Fibroblast of skin of right quadriceps (primary cell): Measurements from ENCODE around the gene KCNH1.

Source experiments
- DNase-seq: peaks from one replicate; pipeline ENCODE4 v3.0.0-alpha.2; 2013

KCNH1 gene

DNA sequence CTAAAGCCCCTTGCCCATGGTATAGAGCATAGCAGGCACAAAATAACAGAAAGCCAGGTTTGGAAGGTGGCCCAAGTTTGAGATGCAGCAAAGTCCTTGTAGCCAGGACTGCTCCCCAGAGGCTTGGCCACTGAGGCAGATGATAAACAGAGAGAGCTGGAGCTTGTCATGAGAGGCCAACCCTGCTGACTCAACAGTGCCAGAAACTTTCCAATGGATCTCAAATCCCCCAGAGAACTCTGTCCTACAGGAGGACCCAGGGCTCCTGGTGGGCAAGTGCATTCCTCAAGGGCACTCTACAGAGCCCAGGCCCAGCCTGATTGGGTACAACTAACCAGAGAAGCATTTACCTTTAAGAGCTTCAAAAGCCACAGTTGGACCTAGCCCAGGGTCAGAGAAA is 280.7 kb downstream of the KCNH1 start:
- no peak for DNase-seq

DNA sequence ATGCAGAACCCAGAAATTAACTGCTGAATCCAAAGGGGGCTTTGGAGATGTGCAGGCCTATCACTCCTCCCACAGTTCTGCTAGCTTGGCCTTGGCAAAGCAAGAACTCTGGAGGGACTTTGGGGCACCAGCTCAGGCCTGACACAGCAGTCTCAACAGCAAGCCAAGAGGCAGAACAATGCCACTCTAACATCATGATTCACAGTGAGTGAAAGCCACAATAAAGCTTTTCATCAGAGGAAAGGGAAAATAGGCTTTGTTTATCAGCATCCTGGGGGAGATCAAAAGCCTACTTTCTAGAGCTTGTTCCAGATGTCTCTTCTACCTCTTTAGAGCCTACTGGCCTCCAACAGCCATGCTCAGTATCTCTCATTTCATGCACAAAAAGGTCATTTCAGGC is 283.4 kb downstream of the KCNH1 start:
- no peak for DNase-seq

DNA sequence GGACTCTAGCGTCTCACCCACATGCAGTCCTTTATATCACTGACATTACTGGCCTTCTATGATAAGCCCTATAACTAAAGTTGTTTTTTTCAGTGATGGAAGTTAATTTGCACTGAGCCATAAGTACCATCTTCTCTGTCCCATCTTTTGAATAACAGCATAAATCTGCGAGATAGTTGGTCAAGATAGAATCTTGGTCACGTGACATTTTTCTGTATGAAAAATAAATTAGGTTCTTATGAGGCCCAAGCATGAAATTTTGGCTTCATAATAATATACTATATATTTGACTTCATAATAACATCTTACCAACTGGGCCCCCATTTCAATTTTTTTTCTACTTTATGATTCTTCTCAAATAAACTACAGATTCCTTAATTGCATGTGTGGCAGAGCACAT is 285.5 kb downstream of the KCNH1 start:
- DNase-seq: no peak

DNA sequence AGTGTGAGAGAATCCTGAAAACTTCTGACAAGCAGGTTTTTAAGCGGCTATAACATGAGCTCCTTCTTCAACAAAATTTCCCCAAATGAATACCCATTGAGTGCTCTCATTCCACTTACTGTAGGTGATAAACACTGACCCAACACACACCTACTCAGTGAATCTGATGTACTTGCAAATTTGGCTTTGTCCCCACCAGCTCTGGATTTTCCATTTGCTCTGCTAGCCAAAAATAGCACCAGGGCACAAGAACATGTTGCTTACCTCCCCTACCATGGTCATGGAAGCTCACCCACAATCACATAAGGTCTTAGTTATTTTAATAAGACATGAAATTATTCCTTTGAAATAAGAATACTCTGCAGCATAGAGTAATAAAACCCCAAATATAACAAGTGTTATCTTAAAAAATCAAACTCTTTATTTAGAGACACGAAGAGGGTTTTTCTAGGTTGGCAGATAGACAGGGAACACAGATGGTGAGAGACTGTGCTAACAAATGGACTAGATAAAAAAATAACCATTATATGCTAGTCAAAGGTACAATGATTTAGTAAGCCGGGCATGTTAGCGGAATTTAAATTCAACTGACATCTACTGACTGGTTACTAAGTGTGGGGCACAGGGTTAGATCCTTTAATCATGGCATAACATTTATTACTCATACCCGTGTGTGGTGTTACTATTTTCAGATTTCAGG is 291.9 kb downstream of the KCNH1 start:
- no peak for DNase-seq

DNA sequence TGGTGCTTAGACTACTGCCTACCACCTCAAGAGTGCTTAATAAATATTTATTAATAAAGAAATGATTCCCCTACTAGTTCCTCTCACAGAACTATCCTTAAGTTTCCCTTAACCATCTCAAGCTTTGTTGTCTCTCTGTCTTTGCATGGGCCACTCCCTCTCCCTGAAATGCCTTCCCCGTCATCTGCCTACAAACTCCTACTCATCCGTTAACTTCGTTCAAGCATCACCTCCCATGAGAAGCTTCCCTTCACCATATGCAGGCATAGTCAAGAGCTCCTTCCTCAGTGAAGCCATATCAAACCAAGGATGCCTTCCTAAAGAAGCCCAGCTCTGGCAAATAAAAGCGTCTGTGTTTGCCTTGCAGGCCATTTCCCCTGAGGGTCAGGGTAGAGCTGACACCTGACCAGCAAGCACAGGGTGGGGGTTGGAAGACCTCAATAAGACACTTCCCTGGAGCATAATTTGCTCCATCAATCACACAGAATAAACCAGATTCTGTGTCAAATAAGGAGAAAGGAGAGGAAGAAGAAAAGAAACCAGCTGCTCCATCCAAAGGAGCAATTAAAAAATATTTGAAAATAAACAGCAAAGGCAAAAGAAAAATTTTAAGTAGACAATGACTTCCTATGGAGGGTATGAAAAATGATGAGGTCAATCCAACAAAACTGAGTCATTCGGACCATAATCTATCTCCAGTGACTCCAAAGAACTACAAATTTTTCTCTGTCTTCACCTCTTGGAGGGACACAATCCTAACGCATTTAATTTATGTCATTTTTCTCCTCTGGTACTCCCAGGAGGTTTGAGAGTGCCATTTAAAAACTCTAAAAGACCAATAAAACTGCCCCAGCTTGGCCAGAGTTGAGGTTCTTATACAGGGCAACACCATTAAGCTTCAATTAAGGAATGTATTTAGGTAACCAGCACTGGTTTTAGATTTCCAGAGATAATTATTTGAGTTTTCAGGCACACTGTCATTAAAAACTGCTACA is 303.6 kb downstream of the KCNH1 start:
- DNase-seq: no peak

DNA sequence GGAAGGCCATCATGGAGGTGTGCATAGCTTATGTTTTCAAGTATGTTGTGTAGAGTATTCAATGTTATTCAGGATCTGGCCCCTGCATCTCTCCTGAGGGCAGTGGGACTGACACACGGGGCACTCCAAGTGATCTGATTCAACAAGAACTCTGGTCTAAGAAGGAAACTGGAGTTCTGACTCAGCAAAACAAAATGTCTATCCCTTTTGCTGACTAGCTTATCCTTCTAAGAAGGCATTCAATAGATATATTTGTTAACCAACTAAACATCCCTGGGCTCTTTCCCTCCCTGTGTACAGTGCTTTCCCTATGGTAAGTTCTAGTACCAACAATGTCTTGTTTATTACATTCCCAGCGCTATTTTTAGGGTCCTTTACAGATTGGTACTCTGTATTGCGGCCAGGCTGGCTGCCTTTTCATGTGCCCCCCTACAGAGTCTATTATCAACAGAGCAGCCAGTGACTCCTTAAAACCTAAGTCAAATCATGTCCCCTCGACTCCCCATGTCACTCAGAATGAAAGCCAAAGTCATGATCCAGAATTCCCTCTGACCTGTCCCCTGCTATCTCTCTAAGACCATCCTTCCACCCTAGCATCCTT is 304.9 kb downstream of the KCNH1 start:
- DNase-seq: no peak

DNA sequence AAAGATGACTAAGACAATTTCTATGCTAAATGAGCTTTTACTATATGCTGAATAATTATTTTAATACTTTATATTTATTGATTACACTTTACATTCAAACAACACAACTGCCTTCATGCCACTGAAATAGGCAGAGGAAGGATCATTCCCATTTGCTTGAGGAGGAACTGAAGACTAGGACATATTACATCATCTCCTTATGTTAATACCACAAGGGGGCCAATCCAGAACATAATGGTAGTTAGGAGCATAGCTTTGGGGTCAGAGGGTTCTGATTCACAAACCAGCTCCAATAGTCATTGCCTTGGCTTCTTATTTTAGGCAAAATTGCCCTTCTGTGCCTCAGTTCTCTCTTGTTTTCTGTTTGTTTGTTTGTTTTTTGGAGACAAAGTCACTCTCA is 306.5 kb downstream of the KCNH1 start:
- DNase-seq: no peak

DNA sequence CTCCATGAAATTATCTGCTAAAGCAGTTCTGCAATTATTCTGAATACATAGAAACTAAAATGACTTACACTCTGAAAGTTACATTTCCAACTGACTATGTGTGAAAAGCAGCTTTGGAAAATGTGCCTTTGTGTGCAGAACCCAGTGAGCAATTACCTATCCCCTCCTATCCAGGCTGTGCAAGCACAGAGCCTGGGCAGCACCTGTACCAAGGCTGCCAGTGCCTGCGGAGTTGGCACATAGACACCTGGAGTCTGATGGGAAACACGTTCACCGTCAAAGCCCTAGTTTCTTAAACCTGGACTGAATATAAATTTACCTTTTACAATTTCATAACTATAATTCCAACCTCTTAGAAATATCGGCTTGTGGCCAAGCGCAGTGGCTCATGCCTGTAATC is 307.3 kb downstream of the KCNH1 start:
- DNase-seq: no peak

DNA sequence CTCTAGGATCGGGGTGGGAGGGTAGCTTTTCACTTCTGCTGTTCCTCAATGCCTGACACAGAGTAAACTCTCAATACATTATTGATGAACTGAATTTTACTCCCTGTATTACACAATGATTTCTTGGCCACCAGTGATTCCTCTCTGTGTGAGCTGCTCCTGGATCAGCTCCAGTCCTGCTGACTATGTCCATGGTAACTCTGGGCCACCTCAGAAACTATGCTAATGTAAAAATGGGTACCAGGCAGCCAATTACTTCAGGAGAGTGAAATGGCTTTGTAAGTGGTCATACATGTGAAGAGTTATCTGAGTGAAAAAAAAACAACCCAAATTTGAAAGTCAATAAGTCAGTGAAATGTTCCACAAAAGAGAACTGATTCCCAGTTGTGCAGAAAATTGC is 311.0 kb downstream of the KCNH1 start:
- no peak for DNase-seq

DNA sequence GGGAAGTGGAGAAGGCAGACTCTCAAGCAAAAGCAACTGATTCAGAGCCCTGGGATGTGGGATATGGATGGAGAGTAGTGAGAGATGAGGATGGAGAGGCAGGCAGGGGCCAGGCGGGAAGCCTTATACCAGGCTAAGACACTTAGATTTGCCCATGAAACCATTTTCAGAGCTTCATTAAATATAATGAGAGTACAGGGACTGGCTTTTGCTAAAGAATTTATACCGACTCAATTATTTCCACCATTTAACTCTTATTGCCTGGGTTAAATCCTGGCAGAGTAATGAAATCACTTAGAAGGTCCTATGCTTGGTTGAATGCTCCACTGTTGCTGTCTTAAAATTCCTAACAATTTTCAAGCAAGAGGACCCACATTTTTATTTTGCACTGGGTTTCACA is 311.7 kb downstream of the KCNH1 start:
- DNase-seq: no peak

DNA sequence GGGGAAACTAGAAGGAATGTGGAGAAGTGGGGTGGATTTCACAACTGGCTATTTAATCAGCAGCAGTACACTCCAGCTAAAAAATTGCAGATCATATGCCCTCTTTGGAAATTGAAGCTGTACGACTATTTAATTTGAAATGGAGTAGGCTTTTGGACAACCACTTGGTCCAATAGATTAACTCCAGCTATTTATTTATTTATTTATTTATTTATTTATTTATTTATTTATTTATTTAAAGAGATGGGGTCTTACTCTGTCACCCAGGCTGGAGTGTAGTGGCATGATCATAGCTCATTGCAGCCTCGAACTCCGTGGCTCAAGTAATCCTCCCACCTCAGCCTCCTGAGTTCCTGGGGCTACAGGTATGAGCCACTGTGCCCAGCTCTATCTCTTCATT is 312.3 kb downstream of the KCNH1 start:
- no peak for DNase-seq

DNA sequence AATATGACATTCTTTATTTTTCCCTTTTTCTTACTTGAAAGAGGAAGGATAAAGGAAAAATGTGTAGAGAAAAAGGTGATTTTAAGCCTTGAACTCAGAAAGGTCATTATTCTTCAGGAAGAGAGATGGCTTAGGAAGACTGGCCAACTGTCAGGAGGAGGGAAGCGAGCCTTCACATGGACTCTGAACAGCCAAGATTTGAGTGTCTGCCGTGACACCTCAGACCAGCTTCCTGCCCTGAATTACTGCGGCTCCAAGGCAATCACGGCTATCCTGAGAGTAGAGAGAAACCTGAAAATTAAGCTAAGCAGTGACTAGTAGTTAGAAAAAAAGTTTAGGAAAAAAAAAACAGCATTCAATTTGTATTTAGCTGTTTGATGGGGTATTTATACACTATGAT is 314.7 kb downstream of the KCNH1 start:
- DNase-seq: no peak

DNA sequence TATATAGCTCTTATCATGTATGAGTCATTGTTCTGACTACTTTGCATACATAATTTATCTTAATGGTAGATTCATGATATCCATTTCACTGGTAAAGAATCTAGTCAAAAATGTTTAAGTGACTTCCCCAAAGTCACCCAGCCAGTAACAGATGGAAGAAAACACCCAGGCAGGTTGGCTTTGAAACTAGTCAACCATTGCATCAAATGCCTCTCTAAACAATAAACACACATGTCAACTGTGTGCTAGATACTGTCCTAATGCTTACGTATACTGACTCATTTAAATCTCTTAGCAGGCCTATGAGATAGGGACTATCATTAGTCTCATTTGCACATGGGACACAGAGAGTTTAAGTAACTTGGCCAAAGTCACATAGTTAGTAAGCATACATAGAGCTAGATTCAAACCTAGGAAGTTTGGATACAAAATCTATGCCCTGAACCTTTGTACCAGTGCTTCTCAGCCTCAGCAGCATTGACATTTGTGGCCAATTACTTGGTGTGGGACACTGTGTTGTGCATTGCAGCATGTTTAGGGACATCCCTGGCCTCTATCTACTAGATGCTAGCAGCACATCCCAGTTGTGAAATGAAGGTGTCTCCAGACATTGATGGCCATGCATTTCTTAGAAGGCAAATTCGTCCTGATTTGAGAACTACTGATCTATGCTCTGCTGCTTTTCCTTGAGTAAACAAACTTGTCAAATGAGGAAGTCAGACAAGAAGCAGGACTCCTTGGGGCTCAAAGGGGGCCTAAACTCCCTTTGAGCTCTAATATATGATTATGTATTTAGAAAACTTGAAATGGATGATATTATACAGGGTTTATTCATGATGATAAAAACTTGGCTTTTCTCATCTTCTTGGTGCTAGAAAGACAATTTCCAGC is 316.3 kb downstream of the KCNH1 start:
- no peak for DNase-seq

DNA sequence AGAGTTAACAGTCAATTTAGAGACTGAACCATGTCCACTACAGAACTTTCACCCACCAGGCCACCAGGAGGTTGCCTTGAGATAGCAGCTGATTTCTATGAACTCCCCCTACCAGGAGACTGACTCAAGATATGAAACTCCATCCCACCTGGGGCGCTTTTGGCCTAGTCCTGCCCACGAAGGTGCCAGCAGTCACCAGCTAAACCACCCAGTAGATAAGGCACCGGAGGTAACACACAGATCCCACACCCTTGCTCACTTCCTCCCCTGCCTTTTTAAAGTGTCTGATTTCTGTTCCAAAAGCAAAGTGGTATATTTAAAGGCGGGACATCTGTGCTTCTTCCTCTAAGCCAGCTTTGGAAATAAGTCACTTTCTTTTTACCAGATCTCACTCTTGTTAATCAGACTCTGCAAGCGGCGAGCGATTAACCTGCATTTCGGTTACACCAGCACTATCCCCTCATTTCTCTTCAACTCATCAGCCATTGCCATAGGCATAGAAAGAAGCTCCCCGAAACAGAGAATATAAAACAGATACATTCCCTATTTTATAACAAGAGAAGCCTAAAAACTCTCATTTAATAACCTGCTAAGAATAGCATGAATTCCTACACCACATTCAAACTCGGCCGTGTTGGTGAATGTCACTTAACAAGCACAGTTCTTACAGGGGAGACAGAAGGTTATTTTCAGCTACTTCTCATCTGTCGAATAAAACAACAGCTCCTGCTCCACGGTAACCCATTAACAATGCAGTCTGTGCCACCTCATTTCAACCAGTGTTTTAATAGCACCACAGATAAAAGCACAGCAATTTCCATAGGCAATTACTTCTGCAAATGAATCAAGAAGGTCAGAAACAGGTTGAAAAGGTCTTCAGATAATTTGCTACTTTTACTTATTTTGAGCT is 318.1 kb downstream of the KCNH1 start:
- no peak for DNase-seq

DNA sequence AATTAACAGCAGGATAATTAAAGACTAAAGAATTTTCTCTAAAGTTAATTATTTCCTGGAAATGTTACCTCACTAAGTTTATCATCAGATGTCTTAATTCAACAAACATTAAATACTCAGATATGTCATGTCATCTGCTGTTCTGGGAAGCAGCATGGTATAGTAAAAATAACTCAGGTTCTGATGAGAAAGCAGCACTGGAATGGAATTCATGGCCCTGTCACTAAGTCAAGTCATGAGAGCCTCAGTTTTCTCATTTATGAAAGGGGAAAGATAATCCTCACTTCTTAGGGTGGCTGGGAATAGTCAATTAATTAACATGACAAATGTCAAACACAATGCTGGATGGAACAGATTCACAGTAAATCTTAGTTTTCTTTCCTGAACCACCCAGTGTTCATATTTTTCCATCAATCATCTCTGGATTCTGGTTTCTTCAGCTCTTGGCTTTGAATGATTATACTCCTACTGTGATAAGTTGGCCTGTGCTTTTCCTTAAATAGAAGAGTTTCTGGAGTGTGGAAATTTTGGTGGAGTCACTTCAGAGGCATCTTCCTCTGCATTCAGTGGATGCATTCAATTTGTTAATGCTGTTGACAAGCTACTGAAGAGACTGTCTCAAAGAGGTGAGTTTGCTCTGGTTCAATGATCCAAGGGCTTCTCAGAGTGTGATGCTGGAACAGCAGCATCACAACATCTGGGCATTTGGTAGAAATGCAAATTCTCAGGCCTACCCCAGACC is 319.4 kb downstream of the KCNH1 start:
- DNase-seq: no peak

DNA sequence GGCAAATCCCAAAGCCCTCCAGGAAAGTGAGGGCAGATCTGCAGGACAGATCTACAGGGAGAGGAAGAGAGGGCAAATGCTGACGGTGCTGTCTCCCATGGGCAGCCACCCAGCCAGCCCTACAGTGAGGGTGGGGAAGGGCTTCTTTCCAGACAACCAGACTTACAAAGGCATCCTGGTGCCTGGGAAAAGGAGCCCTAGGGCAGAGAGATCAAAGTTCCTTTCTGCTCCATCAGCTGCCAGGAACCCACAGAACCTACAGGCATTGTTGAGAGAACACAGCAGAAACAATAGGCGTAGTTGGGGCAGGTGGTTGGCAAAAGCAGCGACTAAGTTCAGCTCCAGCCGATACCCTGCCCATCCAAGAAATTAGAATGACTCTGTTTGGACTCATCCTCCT is 332.4 kb downstream of the KCNH1 start:
- no peak for DNase-seq

DNA sequence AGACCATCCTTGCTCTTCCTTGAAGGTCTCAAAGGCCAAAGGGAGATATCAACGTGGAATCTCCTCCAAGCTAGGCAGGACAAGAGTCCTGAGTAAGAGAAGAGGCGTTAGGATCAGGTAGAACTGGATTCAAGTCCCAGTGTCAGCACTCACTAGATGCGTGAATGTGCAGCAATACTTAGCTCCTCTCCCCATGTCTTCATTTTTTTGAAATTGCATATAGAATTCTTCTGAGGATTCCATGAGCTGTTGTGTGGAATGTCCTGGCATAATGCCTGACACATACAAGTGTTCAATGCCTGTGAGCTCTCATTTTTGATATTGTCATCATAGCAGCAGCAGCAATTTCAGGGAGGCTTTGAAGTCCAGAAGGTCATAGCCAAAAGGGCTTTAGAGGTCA is 333.2 kb downstream of the KCNH1 start:
- peak; percentile 20 for DNase-seq

DNA sequence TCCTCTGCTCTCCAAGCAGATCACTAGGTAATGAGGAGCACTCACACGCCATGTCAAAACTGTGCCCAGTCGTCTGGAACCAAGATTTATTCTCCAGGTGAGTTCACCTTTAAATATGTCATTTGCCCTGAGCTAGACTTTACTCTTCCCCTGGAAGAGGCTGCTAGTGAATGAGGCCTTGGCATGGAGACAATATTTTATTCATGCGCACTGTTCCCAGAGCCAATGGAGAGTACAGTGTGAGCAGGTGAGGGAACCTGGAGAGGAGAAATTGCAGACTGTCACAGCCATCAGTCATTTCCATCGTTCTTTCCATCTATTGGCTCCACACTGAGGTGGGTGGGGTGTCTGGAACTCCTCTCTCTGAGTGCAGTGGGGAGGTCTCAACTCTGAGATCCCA is 333.6 kb downstream of the KCNH1 start:
- DNase-seq: no peak

DNA sequence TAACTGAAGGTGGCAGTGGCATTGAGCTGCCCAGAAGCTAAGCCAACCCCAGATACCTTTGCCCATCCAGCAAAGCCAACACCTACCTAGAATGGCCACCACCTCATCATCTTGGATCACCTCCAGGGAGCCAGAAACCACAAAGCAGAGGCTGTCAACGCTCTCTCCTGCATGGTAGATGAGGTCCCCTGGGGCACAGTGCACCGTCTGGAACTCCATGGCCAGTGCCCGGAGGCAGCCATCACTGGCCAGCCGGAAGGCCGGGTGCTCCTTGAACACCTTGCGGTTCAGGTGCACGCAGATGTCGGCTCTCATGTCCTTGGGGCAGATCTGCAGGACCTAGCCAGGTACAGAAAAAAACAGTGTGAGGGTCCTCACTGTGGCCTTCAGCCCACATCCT is 336.5 kb downstream of the KCNH1 start:
- no peak for DNase-seq

DNA sequence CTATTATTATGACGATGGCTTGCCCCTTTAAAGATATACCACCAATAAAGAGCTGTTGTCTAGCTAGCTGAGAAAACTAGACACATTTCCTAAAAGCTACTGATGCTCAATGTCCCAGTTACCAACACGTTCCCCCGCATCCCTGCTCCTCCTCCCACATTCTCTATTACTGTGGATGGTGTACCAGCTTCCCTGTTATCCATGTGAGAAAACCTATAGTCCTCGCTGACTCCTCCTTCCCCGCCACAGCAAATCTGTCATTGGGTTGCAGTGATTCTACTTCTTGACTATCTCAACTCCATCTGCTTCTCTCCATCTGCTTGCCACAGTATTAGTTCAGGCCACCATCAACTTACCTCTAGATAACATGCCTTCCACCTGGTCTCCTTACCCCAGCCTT is 337.5 kb downstream of the KCNH1 start:
- no peak for DNase-seq

DNA sequence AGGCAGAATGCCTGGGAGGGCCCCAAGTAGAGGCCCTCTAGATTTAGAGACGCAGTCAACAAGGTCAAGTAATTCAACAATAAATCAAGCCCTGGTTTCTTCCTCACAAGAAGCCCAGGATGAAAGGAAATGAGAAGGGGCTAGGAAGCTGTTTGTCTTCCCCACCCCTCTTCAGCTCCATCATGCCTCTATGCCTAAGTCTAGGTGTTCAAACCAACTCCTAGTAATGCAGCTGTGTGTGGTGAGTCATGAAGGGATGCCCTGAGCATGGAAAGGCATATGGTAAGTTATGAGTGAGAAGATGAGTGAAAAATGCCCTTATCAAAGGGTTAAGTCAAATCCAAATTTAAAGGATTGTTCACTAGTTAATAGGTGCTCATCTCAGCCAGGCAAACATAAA is 339.5 kb downstream of the KCNH1 start:
- no peak for DNase-seq
